Colonic mucosa (tissue), 4 donors: ENCODE measurements around the gene RAD51. TPM values are rescaled to one million over a fixed set of nuclear protein-coding genes. Genes with fewer than 3 reads are reported as not detected.

Experiments used
- DNase-seq: peaks from one replicate; pipeline ENCODE4 v3.0.0-alpha.2; 2020
- H3K27ac ChIP-seq: fragments of 200-600 bp; one replicate; pipeline ENCODE4 v1.8.0; 2021
- H3K27me3 ChIP-seq: fragments of 200-600 bp; one replicate; pipeline ENCODE4 v1.8.0; 2021
- H3K36me3 ChIP-seq: fragments of 200-600 bp; one replicate; pipeline ENCODE4 v1.8.0; 2021
- H3K4me1 ChIP-seq: fragments of 200-600 bp; one replicate; pipeline ENCODE4 v1.8.0; 2021; ENCODE audit warnings: mild to moderate bottlenecking
- H3K4me3 ChIP-seq: fragments of 200-600 bp; one replicate; pipeline ENCODE4 v1.8.0; 2021
- H3K9ac ChIP-seq, 2 donors: one replicate each; pipeline ENCODE4 v1.7.0; 2013; ENCODE audit warnings: control low read depth in 2 of 2, low read depth in 2 of 2, low read length in 2 of 2
- H3K9me3 ChIP-seq: fragments of 200-600 bp; one replicate; pipeline ENCODE4 v1.8.0; 2021
- intact Hi-C: fragments of 100-400 bp; cut with DNase I; formaldehyde crosslinking; loops from one replicate; pipeline ENCODE4 v1.14.1; 2022
- total RNA-seq, 2 donors: library from RNA; stranded (reverse); fragmentation: NEBNext Ultra II Directional in 1 of 2; extraction: Animal tissue kit (Norgen Biotek cat#: 25700) in 1 of 2; gene quantifications; one replicate each; pipeline ENCODE4 v1.2.1, GENCODE V29; 2021
- TF ChIP-seq, protein P1 (sequence below): fragments of 200-600 bp; IDR thresholded peaks from one replicate; pipeline ENCODE4 v1.8.0; 2022; ENCODE audit warnings: antibody characterized with exemption, mild to moderate bottlenecking
- donor health status: healthy.
- donor health status: DM: no; HTN: no; CAD: no.
- donor health status: DM: no; HTN: no; CAD: no.

Gene RAD51
- total RNA-seq, 2 donors from 2014 or later, result 10.0 to 30.5 TPM

DNA sequence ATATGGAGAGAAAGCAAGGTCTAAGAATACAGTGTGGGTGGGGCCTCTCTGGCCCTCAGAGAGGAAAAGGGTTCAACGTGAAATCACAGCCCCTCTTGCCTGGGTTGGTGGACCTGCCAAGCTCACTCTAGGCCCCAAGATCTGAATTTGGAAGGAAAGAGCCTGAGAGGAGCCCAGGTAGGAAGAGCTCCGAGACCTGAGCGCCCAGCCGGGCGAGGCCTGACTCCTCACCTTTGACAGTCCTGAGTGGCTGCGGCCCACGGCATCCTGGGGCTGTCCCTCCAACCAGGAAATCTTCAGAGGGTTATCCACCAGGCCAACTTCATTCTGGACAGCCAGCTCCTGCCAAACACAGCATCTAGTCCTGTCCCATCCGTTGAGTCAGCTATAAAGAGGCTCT, 78.5 kb downstream of the RAD51 start:
- Histone ChIP-seq H3K9me3 (no peaks in the 10 kb centered on the region), H3K4me3 (no peak overlapping the region), H3K9ac (no peak overlapping the region), H3K4me1 (peaks cover 12% of the 10 kb centered on the region), H3K27me3 (no peaks in the 10 kb centered on the region), H3K36me3 (peaks cover 10% of the 10 kb centered on the region), H3K27ac (no peak overlapping the region)
- DNase-seq, result no peak
- TF ChIP-seq, protein P1, sequence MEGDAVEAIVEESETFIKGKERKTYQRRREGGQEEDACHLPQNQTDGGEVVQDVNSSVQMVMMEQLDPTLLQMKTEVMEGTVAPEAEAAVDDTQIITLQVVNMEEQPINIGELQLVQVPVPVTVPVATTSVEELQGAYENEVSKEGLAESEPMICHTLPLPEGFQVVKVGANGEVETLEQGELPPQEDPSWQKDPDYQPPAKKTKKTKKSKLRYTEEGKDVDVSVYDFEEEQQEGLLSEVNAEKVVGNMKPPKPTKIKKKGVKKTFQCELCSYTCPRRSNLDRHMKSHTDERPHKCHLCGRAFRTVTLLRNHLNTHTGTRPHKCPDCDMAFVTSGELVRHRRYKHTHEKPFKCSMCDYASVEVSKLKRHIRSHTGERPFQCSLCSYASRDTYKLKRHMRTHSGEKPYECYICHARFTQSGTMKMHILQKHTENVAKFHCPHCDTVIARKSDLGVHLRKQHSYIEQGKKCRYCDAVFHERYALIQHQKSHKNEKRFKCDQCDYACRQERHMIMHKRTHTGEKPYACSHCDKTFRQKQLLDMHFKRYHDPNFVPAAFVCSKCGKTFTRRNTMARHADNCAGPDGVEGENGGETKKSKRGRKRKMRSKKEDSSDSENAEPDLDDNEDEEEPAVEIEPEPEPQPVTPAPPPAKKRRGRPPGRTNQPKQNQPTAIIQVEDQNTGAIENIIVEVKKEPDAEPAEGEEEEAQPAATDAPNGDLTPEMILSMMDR, result no peak
- intact Hi-C loops, result no loop called here

DNA sequence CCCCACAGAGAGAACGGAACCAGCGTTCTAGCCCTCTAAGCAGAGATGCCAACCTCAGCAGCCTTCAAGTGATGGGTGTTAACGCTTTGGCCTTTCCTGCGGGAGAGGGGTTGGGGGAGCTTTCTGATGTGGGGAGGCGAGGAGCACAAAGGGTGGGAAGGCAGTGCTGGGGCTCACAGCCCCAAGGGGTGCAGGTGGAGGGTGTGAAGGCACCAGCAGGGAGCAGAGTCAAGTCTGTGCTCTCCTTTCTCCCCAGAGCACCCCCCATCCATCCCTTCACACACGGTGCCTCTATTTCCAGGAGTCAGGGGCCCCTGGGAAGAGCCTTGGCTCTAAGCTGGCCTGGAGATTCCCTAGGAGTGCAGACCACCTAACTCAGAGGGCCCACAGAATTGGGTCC, 78.9 kb downstream of the RAD51 start:
- intact Hi-C loops, result no loop called here
- H3K4me3 ChIP-seq, result no peak overlapping the region
- H3K27me3 ChIP-seq, result no peaks in the 10 kb centered on the region
- no peak overlapping the region for H3K9ac ChIP-seq
- H3K4me1 ChIP-seq, result peaks cover 12% of the 10 kb centered on the region
- no peak overlapping the region for H3K27ac ChIP-seq
- TF ChIP-seq, protein P1, result no peak
- peaks cover 13% of the 10 kb centered on the region for H3K36me3 ChIP-seq
- no peaks in the 10 kb centered on the region for H3K9me3 ChIP-seq
- no peak for DNase-seq

DNA sequence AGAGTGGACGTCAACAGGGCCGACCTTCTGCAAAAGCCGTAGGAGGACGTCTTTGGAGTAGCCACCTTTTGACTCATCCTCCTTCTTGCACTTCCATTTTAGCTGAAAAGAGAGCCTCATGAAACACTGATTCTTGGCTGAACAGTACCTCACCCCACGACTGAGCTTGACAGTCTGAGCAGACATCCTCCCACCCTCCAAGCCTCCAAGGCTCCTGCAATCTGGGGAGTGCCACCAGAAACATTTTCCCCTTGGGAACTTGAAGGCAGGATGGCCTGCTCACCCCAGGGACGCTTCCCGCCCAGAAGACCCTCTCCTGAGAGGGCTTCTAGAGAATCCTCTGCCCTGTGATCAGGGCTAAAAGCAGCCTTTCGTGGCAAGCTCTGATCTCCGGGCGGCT, 80.0 kb downstream of the RAD51 start:
- intact Hi-C loops, result no loop called here
- Histone ChIP-seq H3K4me1 (peaks cover 5% of the 10 kb centered on the region), H3K27me3 (no peaks in the 10 kb centered on the region), H3K36me3 (peaks cover 16% of the 10 kb centered on the region), H3K27ac (no peak overlapping the region), H3K9ac (no peak overlapping the region), H3K9me3 (no peaks in the 10 kb centered on the region), H3K4me3 (no peak overlapping the region)
- no peak for DNase-seq
- TF ChIP-seq, protein P1, result no peak

DNA sequence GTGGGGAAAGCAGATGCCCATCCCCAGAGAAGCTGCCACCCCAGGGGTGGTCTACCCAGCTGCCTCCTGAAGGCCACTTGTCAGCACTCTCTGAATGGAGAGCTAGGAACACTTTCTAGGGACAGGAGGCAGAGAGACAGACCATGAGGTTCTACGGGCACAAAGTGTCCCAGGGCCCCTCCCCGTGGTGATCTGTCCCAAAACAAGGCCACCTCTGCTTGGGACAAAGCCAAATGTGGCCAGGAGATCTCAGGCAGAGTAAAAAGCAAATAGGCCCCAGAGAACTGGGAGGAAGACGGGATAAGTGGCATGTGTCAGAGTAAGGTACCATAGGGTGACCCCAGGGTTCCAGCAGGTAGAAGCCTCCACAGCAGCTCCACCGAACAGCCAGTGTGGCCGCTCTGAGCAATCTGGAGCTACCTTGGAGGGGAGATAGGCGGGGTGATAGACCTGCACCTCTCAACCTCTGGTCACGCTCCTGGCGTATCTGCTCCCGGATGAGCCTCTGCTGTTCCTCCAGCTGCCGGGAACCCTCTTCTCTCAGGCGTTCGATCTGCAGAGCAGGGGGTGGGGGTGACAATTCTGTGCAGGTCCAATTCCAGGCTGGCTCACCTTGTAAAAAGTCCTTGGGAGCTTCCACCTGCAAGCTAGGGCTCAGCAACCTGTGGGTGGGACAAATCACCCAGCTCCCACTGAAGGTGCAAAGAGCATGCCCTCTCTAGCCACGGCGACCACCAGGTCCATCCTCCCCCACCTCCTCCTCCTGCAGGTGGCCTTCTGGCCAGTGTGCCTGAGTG, 81.0 kb downstream of the RAD51 start:
- no peak overlapping the region for H3K9ac ChIP-seq

DNA sequence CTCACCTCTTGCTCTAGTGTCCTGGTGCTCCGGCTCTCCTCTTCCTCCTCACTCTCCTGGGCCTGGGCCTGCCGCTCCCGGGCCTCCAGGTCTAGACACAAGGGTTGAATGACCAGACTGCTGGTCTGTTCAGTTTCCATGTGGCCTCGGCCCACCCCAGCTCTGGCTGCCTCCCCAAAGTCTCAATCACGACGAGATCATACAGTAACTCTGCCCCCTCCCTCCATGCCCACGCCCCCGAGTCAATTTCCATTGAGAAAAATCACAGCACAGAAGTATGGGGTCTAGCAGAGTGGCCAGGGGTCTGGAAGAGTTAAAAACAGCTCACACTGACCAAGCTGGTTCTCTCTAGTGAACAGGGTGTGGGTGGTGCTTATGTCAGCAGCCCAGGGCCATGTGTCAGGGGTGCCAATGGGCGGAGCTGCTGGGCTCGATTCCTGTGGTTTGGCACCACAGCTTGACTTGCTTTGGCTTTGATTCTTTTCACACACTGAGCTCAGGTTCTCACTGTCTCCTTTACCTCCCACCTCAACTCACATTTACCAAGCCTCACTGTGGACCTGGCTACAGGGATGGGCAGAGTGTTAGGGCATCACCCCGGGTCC, 81.7 kb downstream of the RAD51 start:
- no peaks in the 10 kb centered on the region for H3K9me3 ChIP-seq
- no peaks in the 10 kb centered on the region for H3K4me1 ChIP-seq
- H3K27ac ChIP-seq, result no peak overlapping the region
- H3K9ac ChIP-seq, result no peak overlapping the region
- TF ChIP-seq, protein P1, result no peak
- H3K4me3 ChIP-seq, result no peak overlapping the region
- H3K27me3 ChIP-seq, result no peaks in the 10 kb centered on the region
- H3K36me3 ChIP-seq, result peaks cover 16% of the 10 kb centered on the region
- intact Hi-C loops, result no loop called here
- DNase-seq, result no peak

More for the DNA sequence above, 81.0 kb downstream of the RAD51 start:
- DNase-seq, result no peak
- no peaks in the 10 kb centered on the region for H3K4me1 ChIP-seq
- TF ChIP-seq, protein P1, result no peak
- H3K27ac ChIP-seq, result no peak overlapping the region
- H3K36me3 ChIP-seq, result peaks cover 16% of the 10 kb centered on the region
- intact Hi-C loops, result no loop called here
- no peaks in the 10 kb centered on the region for H3K9me3 ChIP-seq
- no peak overlapping the region for H3K4me3 ChIP-seq
- H3K27me3 ChIP-seq, result no peaks in the 10 kb centered on the region

Other genes with a start within 250 kb of the RAD51 start
- 1 to 10 TPM; 3.9 to 4.5 TPM for gene CHST14, start 224.2 kb upstream of the RAD51 start, total RNA-seq
- 10 to 100 TPM; 27.5 to 32.0 TPM for gene CCDC32, start 130.1 kb upstream of the RAD51 start, total RNA-seq
- 10 to 100 TPM; 11.0 to 17.0 TPM for gene RPUSD2, start 125.9 kb upstream of the RAD51 start, total RNA-seq
- gene KNL1, start 100.9 kb upstream of the RAD51 start, total RNA-seq, result 10 to 100 TPM in 1 of 2 donors, 1 to 10 TPM in 1; 8.5 to 18.8 TPM
- gene RMDN3, start 60.1 kb downstream of the RAD51 start, total RNA-seq, result 10 to 100 TPM; 31.1 to 49.1 TPM
- 10 to 100 TPM; 39.5 to 42.5 TPM for gene GCHFR, start 68.9 kb downstream of the RAD51 start, total RNA-seq
- gene C15orf62, start 74.8 kb downstream of the RAD51 start, total RNA-seq, result under 1 TPM; 0.74 to 0.80 TPM
- gene ZFYVE19, start 111.9 kb downstream of the RAD51 start, total RNA-seq, result 10 to 100 TPM; 22.9 to 27.9 TPM
- gene DNAJC17, start 112.3 kb downstream of the RAD51 start, total RNA-seq, result 10 to 100 TPM; 38.1 to 48.0 TPM
- gene PPP1R14D, start 133.5 kb downstream of the RAD51 start, total RNA-seq, result 100 to 1,000 TPM; 137 to 166 TPM
- gene SPINT1, start 148.9 kb downstream of the RAD51 start, total RNA-seq, result 100 to 1,000 TPM; 280 to 330 TPM
- gene RHOV, start 179.1 kb downstream of the RAD51 start, total RNA-seq, result 10 to 100 TPM; 14.9 to 18.6 TPM
- gene VPS18, start 199.3 kb downstream of the RAD51 start, total RNA-seq, result 10 to 100 TPM; 18.3 to 19.2 TPM
- 10 to 100 TPM; 18.5 to 21.6 TPM for gene DLL4, start 234.2 kb downstream of the RAD51 start, total RNA-seq